Mesenchymal stem cell (in vitro differentiated cells and primary cell): ENCODE data around the gene STAG3. TPM values are rescaled to one million over a fixed set of nuclear protein-coding genes. Genes with fewer than 3 reads are reported as not detected.
"Not testable (repeated sequence)": the region's sequence is repeated elsewhere in the genome, so short reads cannot be mapped to it uniquely, and the experiment has no call there.

Experiments
- DNase-seq: peaks from one replicate; pipeline ENCODE4 v3.0.0-alpha.2; 2013
- H2AFZ ChIP-seq: one replicate; pipeline ENCODE4 v1.6.1; 2013; ENCODE audit warnings: low read depth, mild to moderate bottlenecking, control low read depth, inconsistent platforms, low read length, moderate library complexity
- H2AK5ac ChIP-seq: 2 replicates; pipeline ENCODE4 v1.6.1; 2013; ENCODE audit warnings: low read length, moderate library complexity, mild to moderate bottlenecking, inconsistent platforms; ENCODE audit not compliant: severe bottlenecking
- H2BK120ac ChIP-seq: one replicate; pipeline ENCODE4 v1.6.1; 2013; ENCODE audit warnings: low read depth, mild to moderate bottlenecking, inconsistent platforms, low read length, moderate library complexity
- H2BK12ac ChIP-seq, 2 experiments: one replicate each; pipeline ENCODE4 v1.6.1; 2013; ENCODE audit warnings: inconsistent platforms in 2 of 2, low read length in 2 of 2, mild to moderate bottlenecking in 2 of 2, moderate library complexity in 2 of 2, control low read depth in 1 of 2
- H2BK15ac ChIP-seq: one replicate; pipeline ENCODE4 v1.6.1; 2013; ENCODE audit warnings: mild to moderate bottlenecking, low read depth, inconsistent platforms; ENCODE audit not compliant: poor library complexity, severe bottlenecking
- H2BK5ac ChIP-seq: 2 replicates; pipeline ENCODE4 v1.6.1; 2013; ENCODE audit warnings: low read depth, mild to moderate bottlenecking, low read length, control low read depth, inconsistent platforms; ENCODE audit not compliant: poor library complexity, severe bottlenecking
- H3K14ac ChIP-seq, 2 experiments: one replicate each; pipeline ENCODE4 v1.6.1; 2013; ENCODE audit warnings: inconsistent platforms in 2 of 2, low read length in 2 of 2, control low read depth in 1 of 2, mild to moderate bottlenecking in 1 of 2, moderate library complexity in 1 of 2
- H3K18ac ChIP-seq, 2 experiments: one replicate each; pipeline ENCODE4 v1.6.1; 2013; ENCODE audit warnings: inconsistent platforms in 2 of 2, low read length in 2 of 2, control low read depth in 1 of 2, low read depth in 1 of 2, mild to moderate bottlenecking in 1 of 2
- H3K23ac ChIP-seq, 2 experiments: one replicate each; pipeline ENCODE4 v1.6.1; 2013; ENCODE audit warnings: inconsistent platforms in 2 of 2, low read length in 2 of 2, mild to moderate bottlenecking in 2 of 2, moderate library complexity in 2 of 2, control low read depth in 1 of 2
- H3K27ac ChIP-seq: 2 replicates; pipeline ENCODE4 v1.5.1; 2013; ENCODE audit warnings: mild to moderate bottlenecking, moderate library complexity, low read length, control low read depth, inconsistent platforms; ENCODE audit not compliant: poor library complexity, severe bottlenecking
- H3K27me3 ChIP-seq, 2 experiments: 2 replicates each; pipeline versions ENCODE4 v1.6.1 to v1.7.0; 2013; ENCODE audit warnings: low read length in 2 of 2, mild to moderate bottlenecking in 2 of 2, moderate library complexity in 2 of 2, control low read depth in 1 of 2, inconsistent platforms in 1 of 2; ENCODE audit not compliant: control insufficient read depth in 1 of 2, insufficient read depth in 1 of 2
- H3K36me3 ChIP-seq, 2 experiments: 2 replicates each; pipeline versions ENCODE4 v1.6.1 to v1.7.0; 2013; ENCODE audit warnings: low read length in 2 of 2, control low read depth in 1 of 2, inconsistent platforms in 1 of 2, low read depth in 1 of 2, mild to moderate bottlenecking in 1 of 2; ENCODE audit not compliant: insufficient read depth in 2 of 2, control insufficient read depth in 1 of 2
- H3K4ac ChIP-seq, 2 experiments: one replicate each; pipeline ENCODE4 v1.6.1; 2013; ENCODE audit warnings: inconsistent platforms in 2 of 2, low read length in 2 of 2, mild to moderate bottlenecking in 2 of 2, moderate library complexity in 2 of 2, control low read depth in 1 of 2, low read depth in 1 of 2
- H3K4me1 ChIP-seq: 2 replicates; pipeline ENCODE4 v1.6.1; 2013; ENCODE audit warnings: low read depth, low read length, control low read depth; ENCODE audit not compliant: control insufficient read depth, insufficient read depth
- H3K4me2 ChIP-seq: 2 replicates; pipeline ENCODE4 v1.6.1; 2013; ENCODE audit warnings: low read length, mild to moderate bottlenecking, inconsistent platforms; ENCODE audit not compliant: poor library complexity, severe bottlenecking
- H3K4me3 ChIP-seq, 2 experiments: 2 replicates each; pipeline versions ENCODE4 v1.5.1 to v1.7.0; 2013; ENCODE audit warnings: low read length in 2 of 2, mild to moderate bottlenecking in 2 of 2, control low read depth in 1 of 2, low read depth in 1 of 2; ENCODE audit not compliant: insufficient read depth in 1 of 2
- H3K79me1 ChIP-seq: replicated peaks from 2 replicates; pipeline ENCODE4 v1.6.1; 2013; ENCODE audit warnings: mild to moderate bottlenecking, control low read depth, low read length, inconsistent platforms; ENCODE audit not compliant: poor library complexity, severe bottlenecking
- H3K9ac ChIP-seq: 2 replicates; pipeline ENCODE4 v1.7.0; 2013; ENCODE audit warnings: mild to moderate bottlenecking, low read length, moderate library complexity
- H3K9me3 ChIP-seq: 2 replicates; pipeline ENCODE4 v1.7.0; 2013; ENCODE audit warnings: mild to moderate bottlenecking, low read length; ENCODE audit not compliant: control insufficient read depth
- H4K8ac ChIP-seq: one replicate; pipeline ENCODE4 v1.6.1; 2013; ENCODE audit warnings: inconsistent platforms, mild to moderate bottlenecking, low read length, moderate library complexity
- H4K91ac ChIP-seq: one replicate; pipeline ENCODE4 v1.6.1; 2013; ENCODE audit warnings: mild to moderate bottlenecking, low read length, inconsistent platforms
- WGBS: methylation state at CpG from one replicate; pipeline ENCODE4 v1.1.7; 2013; ENCODE audit warnings: mixed read lengths; 5-methylcytosine and 5-hydroxymethylcytosine counted together
- polyA plus RNA-seq, 2 experiments: library from polyadenylated mRNA; stranded (reverse); fragments of 200-250 nt; gene quantifications; one replicate each; pipeline ENCODE4 v1.2.3, GENCODE V29; 2013

Gene STAG3
- polyA plus RNA-seq (2013, experiment 1 of 2), result 0.15 TPM
- 0.32 TPM for polyA plus RNA-seq (2013, experiment 2 of 2)

DNA sequence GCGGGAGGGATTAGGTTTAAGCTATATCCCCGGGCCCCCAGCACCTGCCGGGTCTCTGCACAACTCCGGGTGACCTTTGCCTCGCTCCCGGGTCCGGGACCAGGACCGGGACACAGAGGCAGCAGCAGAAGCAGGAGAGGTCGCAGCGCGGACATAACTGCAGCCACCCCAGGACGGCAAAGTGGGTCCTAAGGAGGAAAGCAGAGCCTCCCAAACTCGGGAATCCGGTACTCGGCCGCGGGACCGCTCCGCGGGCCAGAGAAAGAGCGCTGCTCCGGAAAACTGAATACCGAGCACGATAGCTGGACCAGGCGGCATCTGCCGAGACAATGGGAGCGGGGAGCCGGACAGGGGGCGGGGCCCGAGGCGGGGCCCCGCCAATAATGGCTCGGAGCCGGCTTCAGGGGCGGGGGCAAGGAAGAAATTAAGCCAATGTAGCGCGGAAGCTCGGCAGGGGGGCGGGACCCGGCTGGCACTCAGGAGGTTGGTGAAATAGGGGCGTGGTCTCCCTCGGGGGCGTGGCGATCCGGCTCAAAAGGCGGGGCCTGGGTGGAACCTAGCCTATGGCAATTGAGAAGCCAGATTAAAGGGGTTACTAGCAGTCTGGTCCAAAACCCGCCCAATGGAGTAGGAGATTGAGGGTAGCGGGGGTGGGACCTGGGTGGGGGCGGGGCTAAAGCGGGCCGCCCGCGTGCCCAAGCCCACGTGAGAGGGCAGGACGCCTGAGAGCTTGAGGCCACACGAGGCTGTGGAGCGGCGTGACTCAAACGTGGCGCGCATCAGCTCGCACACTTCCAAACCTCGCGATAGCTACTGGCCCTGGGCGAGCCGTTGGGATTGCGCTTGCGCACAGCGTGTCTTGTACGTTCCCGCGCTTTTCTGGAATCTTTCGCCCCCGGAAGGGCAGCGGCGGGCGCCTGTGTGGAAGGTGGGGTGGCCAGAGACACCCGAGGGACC, at the start of gene STAG3, which contains the start of gene GPC2:
TSS of gene STAG3 (plus strand) at position 874 of the 957 bp plus-strand sequence. CDS start 2,639 bp downstream, outside the sequence.
TSS of gene GPC2 (minus strand) at position 337 of the 957 bp plus-strand sequence. CDS start at position 155, 182 bp downstream.
- H3K4me1 ChIP-seq, result peaks cover 7% of the 10 kb centered on the region
- no peak within 1 kb of the TSS for H2AK5ac ChIP-seq
- H3K36me3 ChIP-seq, result peaks cover 0 to 16% of the 10 kb centered on the region in 2 experiments
- no peak within 1 kb of the TSS for H2BK12ac ChIP-seq
- H3K79me1 ChIP-seq, result peaks cover 4% of the 10 kb centered on the region
- H3K18ac ChIP-seq, result peak within 1 kb of the TSS; percentile 23 to 40
- no peak within 1 kb of the TSS for H3K27ac ChIP-seq
- H3K4me3 ChIP-seq, result peak within 1 kb of the TSS; percentile 64 to 80
- peak; percentile 96 for DNase-seq
- no peak within 1 kb of the TSS for H3K14ac ChIP-seq
- H3K4me2 ChIP-seq, result peak within 1 kb of the TSS; percentile 64
- H3K4ac ChIP-seq, result peak within 1 kb of the TSS in 1 of 2 experiments; percentile 19
- H2BK5ac ChIP-seq, result no peak within 1 kb of the TSS
- peak within 1 kb of the TSS; percentile 80 for H2AFZ ChIP-seq
- H4K8ac ChIP-seq, result peak within 1 kb of the TSS; percentile 5
- no peaks in the 10 kb centered on the region for H3K9me3 ChIP-seq
- H2BK15ac ChIP-seq, result peak within 1 kb of the TSS; percentile 94
- 20% methylated on average over 78 of the region's 78 CpGs for WGBS
- H2BK120ac ChIP-seq, result no peak within 1 kb of the TSS
- H3K9ac ChIP-seq, result peak within 1 kb of the TSS; percentile 78
- H3K23ac ChIP-seq, result no peak within 1 kb of the TSS
- H4K91ac ChIP-seq, result no peak within 1 kb of the TSS
- peaks cover 13 to 17% of the 10 kb centered on the region in 2 experiments for H3K27me3 ChIP-seq

- Histone ChIP-seq H2BK15ac (no peak overlapping the region), H2BK5ac (no peak overlapping the region), H2BK120ac (no peak overlapping the region), H3K27me3 (no peaks in the 10 kb centered on the region), H3K9ac (peak overlapping the region; percentile 98), H3K14ac (no peak overlapping the region), H3K4me1 (peaks cover 17% of the 10 kb centered on the region), H3K36me3 (peaks cover 7 to 19% of the 10 kb centered on the region in 2 experiments), H3K27ac (no peak overlapping the region), H3K4me3 (peak overlapping the region in 1 of 2 experiments; percentile 92), H2AK5ac (no peak overlapping the region), H3K4ac (no peak overlapping the region), H3K79me1 (peaks cover 14% of the 10 kb centered on the region), H3K9me3 (no peaks in the 10 kb centered on the region), H2AFZ (no peak overlapping the region), H4K91ac (no peak overlapping the region), H3K4me2 (no peak overlapping the region), H3K18ac (no peak overlapping the region), H2BK12ac (no peak overlapping the region), H3K23ac (no peak overlapping the region), H4K8ac (no peak overlapping the region)
- 89% methylated on average over 1 of the region's 1 CpG for WGBS
- no peak for DNase-seq
These were observed 49.1 kb upstream of the STAG3 start for GRCh38 chr7:100128637-100128963.

GRCh38 chr7:100130220-100130607, 47.5 kb upstream of the STAG3 start:
- not testable (repeated sequence) for H2BK12ac ChIP-seq, H2AK5ac ChIP-seq, H4K8ac ChIP-seq, H3K4ac ChIP-seq, H2BK15ac ChIP-seq, H3K14ac ChIP-seq, H2BK5ac ChIP-seq, H3K4me3 ChIP-seq, H3K9me3 ChIP-seq, H4K91ac ChIP-seq, H3K36me3 ChIP-seq, H3K4me2 ChIP-seq, H3K18ac ChIP-seq, H3K27me3 ChIP-seq, DNase-seq, H3K23ac ChIP-seq, H2AFZ ChIP-seq, H3K27ac ChIP-seq, H3K9ac ChIP-seq, H2BK120ac ChIP-seq
- 75% methylated on average over 1 of the region's 1 CpG for WGBS
- H3K4me1 ChIP-seq, result peaks cover 17% of the 10 kb centered on the region
- H3K79me1 ChIP-seq, result peaks cover 11% of the 10 kb centered on the region
